NCI-H510A (cell line): ENCODE data around the gene OLR1.
"Not testable (repeated sequence)": the region's sequence is repeated elsewhere in the genome, so short reads cannot be mapped to it uniquely, and the experiment has no call there.

Experiments
- DNase-seq: peaks from one replicate; lab custom pipeline; 2025; lab: John Stamatoyannopoulos, UW

Gene OLR1

GRCh38 chr12:10190558-10191388 lies 18.8 kb upstream of the OLR1 start:
- DNase-seq: peak; percentile 8

- DNase-seq: no peak
These were observed 17.7 kb upstream of the OLR1 start for GRCh38 chr12:10189653-10190052.

- not testable (repeated sequence) for DNase-seq
These were observed 15.0 kb upstream of the OLR1 start for GRCh38 chr12:10186958-10187357.

GRCh38 chr12:10186299-10186698 lies 14.4 kb upstream of the OLR1 start:
- DNase-seq: no peak

DNA sequence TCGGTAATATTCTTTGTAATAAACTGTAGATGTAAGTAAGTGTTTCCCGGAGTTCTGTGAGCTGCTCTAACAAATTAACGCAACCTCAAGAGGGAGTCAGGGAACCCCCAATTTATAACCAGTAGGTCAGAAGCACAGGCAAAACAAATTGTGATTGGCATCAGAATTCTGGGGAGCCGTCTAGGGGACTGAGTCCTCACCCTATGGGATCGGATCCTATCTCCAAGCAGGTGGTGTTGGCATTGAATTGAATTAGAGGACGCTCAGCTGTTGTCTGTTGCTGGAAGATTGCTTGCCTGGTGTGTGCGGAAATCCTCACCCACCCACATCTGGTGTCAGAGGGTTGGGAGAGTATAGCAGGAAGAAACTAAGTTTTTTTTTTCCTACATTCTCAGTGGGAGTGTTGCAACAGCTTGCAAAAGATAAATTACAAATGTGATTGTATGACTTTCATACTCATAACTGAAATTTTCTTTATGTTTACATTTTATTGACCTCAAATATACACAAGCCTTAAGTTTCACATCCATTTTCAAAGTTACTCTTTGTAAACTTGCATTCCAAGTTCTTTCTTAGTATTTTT lies 12.4 kb upstream of the OLR1 start:
- no peak for DNase-seq

GRCh38 chr12:10182354-10183049 lies 10.6 kb upstream of the OLR1 start:
- DNase-seq: no peak

GRCh38 chr12:10179776-10180181 lies 7.8 kb upstream of the OLR1 start:
- DNase-seq: no peak

GRCh38 chr12:10178821-10179220 lies 6.9 kb upstream of the OLR1 start, which contains the start of gene TMEM52B:
Gene TMEM52B (plus strand): TSS chr12:10179032. CDS start chr12:10179575, 543 bp downstream.
- DNase-seq: no peak

GRCh38 chr12:10175846-10176636 lies 4.1 kb upstream of the OLR1 start:
- no peak for DNase-seq

- no peak for DNase-seq
These were observed 3.2 kb upstream of the OLR1 start for GRCh38 chr12:10174986-10175614.

DNA sequence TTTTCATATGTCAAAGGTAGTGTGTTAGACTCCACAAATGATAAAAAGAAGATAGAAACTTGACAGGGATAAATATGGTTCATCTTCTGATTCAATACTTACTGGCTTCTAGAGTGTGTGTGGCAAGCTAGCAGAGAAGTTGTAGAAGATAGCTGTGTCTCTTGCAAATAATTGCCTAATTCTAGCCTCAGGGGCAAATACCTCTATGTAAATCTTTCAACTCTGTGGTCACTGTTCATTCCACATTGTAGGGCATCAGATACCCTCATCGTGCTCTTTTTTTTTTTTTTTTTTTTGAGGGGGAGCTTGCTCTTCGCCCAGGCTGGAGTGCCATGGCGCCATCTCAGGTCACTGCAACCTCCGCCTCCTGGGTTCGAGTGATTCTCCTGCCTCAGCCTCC lies 1.7 kb downstream of the OLR1 start:
- DNase-seq: no peak

- DNase-seq: no peak
These were observed 2.8 kb downstream of the OLR1 start for GRCh38 chr12:10169104-10169503.

GRCh38 chr12:10167599-10167998 lies 4.3 kb downstream of the OLR1 start:
- DNase-seq: no peak

DNA sequence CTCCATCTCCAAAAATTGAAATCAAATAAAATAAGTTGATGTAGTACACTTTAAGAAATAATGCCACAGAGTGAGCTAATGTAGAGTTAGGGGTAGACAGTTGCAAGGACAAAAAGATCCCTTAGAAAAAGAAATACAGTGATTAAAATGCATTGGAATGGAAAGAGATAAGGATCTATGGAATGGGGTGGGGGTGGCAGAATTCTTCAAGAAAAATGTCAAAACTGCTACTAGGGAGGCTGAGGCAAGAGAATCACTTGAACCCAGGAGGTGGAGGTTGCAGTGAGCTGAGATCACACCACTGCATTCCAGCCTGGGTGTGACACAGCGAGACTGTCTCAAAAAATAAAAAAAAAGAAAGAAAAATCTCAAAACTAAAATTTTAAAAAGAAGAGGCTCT lies 6.5 kb downstream of the OLR1 start:
- no peak for DNase-seq

GRCh38 chr12:10163084-10163483 lies 8.8 kb downstream of the OLR1 start:
- no peak for DNase-seq

DNA sequence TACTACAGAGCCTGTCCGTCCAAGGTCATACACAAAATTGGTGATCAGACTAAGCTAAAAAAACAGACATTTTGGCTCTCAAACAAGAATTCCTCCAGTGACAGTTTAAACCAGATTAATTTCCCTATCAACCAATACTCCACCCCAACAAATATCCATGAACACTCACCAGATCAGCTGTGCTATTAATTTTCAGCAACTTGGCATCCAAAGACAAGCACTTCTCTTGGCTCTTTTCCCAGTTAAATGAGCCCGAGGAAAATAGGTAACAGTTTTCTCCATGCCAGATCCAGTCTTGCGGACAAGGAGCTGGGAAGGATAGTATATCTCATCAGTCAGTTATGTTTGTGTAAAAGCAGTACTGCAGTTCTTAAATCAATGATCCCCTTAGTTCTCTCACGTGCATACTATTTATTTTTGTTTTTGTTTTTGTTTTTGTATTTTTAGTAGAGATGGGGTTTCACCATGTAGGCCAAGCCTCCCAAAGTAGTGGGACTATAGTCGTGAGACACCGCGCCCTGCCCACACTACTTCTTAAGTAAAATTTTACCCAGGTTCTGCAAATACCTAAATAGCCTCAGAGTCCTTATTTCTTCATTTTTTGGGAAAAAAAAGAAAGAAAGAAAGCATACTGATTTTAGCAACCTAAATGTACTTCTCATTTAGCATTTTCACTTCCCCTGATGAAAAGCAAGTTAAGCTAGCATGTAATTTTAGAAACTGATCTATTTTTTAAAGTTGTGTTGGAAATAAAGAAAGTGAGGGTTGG lies 11.1 kb downstream of the OLR1 start:
- DNase-seq: no peak

- no peak for DNase-seq
These were observed 12.7 kb downstream of the OLR1 start for GRCh38 chr12:10159280-10159679.

GRCh38 chr12:10158406-10158805 lies 13.5 kb downstream of the OLR1 start:
- DNase-seq: no peak

DNA sequence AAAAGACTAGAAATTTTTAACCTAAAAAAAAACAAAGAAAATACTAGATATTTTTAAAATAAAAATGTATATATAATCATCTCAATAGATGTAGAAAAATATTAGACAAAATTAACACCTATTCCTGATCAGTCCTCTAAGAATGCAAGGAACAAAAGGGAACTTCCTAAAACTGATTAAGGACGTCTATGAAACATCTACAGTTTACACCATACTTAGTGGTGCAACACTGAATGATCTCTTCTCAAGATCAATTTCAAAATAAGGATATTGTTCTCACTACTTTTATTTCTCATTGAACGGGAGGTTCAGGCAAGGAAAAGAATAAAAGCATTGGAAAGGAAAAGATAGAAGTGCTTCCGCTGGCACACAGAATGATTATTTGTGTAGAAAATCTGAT lies 16.0 kb downstream of the OLR1 start:
- DNase-seq: no peak

DNA sequence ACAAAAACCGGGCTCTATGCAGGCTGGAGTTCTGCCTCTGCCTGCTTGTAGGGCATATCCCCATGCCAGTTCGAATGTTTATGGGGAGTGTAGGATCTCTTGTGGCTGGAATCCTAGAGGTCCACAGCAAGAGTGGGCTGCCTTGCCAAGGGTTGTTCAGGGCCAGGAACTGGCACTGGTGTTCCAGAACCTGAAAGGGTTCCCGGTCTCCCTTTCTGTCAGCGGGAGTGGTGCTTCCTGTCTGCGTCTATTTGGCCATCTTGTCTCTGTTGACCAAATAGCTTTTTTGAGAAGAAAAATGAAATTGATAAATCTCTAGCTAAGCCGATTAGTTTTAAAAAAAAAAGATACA lies 17.8 kb downstream of the OLR1 start:
- DNase-seq: no peak
